Stimulated activated CD4-positive, alpha-beta T cell treated with anti-CD3 and anti-CD28 coated beads, Interleukin-2, amount 100 ng/mL, for 48 hours (primary cell): Measurements from ENCODE around the gene POU2AF1.
A peak's percentile ranks its signal among the peaks of the same experiment; 100 is the strongest.

Experiments
- DNase-seq, 2 donors: peaks; one replicate each; pipeline ENCODE4 v3.0.0-alpha.2; 2020

POU2AF1 gene, protein sequence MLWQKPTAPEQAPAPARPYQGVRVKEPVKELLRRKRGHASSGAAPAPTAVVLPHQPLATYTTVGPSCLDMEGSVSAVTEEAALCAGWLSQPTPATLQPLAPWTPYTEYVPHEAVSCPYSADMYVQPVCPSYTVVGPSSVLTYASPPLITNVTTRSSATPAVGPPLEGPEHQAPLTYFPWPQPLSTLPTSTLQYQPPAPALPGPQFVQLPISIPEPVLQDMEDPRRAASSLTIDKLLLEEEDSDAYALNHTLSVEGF

DNA sequence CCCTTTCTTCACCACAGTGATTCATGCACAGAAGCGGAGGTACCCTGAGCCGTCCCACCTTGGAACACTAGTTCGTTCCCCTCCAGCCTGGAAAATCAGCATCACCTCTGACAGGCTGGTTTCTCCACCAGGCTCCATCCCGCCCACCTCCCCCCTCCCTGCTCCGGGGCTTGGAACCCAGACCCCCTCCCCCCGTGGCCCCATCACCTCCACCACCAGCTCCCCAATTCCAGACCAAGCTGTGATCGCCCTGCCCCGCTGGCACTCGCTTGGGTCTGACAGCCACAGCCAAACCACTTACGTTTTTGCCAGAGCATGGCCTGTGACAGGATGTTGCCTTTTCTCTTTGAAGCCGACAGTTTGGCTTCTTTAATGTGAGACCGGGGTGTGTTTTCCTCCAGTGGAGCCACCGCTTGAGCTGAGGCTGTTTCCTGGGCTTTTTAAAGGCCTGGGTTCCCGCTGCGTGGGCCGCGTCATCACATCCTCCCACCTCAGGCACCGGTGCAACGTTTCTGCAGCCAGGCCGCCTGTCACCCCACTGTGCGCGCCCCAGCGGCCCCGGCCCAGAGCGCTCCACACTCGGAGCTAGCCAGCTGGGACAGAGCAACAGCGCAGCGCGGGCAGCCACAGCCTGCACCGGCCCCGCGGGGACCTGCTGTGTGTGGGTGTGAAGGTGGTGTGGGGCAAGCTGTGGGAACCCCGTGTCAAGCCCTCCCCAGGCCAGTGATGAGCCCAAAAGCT, at the start of gene POU2AF1:
POU2AF1 (minus strand) TSS at position 415 of the 741 bp plus-strand sequence; CDS start at position 317, 98 bp downstream.
- DNase-seq, result peak; percentile 62 to 63

- no peak for DNase-seq
Measured at GRCh38 chr11:111428113-111428876, 49.2 kb upstream of the POU2AF1 start.

- DNase-seq, result no peak
Measured at GRCh38 chr11:111427471-111427912, 48.4 kb upstream of the POU2AF1 start.

DNA sequence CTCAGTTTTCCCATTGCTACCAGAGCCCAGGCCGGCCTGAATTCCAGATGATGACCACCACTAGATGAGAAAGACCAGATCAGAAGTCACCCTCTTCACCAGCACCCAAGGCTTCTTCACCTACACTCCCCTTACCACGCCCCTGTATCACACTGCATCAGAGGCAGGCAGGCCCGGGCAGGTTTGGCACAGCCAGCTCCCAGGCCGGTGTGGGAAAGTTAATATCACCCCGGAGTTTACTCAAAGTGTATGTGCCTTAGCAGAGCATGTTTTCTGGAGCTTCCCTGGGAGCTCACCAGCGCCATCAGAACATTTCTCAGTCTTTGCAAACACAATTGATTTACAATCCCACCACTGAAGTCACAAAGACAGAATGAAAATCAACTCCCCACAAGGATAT, 47.5 kb upstream of the POU2AF1 start:
- no peak for DNase-seq

GRCh38 chr11:111423250-111423615, 44.2 kb upstream of the POU2AF1 start:
- DNase-seq, result no peak

DNA sequence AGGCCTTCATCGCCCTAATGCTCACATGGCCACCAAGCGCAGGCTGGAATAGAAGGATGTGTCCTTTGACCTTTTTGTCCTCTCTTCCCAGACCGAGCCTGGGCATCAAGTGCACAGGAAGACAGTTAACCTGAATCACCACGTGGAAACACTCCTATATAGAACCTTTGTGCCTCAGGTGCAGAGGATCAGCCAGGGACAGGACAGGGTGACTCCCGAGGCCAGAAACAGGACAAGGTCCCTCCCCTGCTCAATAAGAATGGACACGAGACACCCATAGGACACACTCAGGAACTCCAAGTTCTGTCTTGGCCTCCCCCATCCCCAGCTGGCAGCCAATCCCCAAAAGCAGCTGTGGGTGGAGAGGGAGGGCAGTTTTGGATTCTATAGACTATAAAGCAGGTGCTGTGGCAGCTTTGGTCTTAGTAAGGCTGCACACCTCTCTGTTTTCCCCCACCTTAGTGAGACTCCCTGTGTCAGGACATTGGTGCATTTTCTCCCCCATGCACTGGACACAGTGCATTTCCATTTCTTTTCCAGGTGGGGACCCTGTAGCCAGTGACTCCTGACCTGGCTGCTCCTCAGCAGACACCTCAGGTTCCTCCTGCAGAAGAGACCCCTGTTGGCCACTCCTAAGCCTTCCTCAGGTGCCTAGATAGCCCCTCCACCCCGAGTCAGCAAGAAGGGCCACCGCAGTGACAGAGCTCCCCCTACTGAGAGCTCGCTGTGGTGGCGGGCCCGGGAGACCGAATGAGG, 43.6 kb upstream of the POU2AF1 start:
- DNase-seq, result peak; percentile 50 to 58

- no peak for DNase-seq
Measured at GRCh38 chr11:111421251-111421650, 42.2 kb upstream of the POU2AF1 start.

GRCh38 chr11:111419641-111420327, 40.7 kb upstream of the POU2AF1 start:
- no peak for DNase-seq

DNA sequence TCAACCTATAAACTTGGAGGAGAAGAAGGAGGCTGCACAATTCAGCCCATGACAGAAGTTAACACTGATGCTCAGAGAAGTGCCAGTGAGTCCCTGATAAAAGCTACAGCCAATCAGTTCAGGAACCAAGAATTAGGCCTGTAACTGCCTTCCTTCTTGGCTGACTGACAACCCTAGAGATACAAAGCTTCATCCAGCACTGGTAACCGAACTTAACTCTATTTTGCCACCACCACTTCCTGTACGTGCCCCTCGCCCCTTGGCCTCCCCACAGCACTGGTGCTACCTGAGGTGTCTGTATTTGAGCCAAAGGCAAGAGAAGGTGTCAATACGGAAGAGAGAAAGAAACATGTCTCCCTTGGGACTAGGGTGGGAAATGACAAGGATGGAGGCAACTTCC, 40.1 kb upstream of the POU2AF1 start:
- DNase-seq, result no peak

DNA sequence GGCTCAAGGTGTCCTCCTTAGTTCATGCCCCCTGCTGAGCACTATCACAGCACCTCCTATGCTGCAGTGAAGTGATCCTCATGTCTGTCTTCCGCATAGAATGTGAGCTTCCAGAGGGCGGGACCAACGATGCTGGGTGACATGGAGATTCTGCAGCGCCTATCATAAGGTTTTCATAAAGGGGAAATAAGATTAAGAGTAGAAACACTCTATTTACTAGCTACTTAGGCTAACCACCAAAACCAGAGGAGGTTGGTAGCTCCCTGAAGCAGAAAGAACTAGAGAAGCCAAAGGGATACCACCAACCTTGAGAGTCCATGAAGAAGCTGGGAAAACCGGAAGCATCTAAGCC, 39.3 kb upstream of the POU2AF1 start:
- no peak for DNase-seq

DNA sequence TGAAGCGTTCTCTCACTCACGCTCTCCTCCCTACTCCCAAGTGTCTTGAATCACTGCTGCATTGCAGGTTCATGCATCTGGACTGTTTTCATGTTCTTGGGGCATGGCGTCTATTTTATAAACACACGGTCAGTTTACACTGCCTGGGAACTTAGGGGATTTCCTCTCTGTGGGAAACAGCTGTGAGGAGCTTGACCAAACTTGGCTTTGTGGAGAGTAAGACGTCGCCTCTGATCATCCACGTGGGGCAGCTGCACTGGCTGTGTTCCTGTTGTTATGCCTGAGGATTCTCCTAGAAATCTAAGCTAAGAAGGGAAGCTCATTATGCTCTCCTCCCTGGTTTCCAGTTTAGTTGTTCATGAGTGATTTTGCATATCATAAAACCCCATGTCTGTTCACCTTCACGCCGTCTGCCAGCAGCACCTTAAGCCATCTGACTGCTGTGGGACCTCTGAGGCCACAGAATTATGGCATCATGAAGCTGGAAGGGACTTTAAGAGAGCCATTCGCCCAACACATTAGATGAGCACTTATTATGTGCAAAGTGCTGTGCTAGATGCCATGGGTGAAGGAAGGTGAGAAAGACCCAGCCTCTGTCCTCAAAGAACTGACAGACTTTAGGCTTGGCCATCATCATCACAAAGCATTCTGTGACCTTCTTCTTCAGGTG, 38.8 kb upstream of the POU2AF1 start:
- no peak for DNase-seq

GRCh38 chr11:111417011-111417765, 38.1 kb upstream of the POU2AF1 start:
- no peak for DNase-seq

DNA sequence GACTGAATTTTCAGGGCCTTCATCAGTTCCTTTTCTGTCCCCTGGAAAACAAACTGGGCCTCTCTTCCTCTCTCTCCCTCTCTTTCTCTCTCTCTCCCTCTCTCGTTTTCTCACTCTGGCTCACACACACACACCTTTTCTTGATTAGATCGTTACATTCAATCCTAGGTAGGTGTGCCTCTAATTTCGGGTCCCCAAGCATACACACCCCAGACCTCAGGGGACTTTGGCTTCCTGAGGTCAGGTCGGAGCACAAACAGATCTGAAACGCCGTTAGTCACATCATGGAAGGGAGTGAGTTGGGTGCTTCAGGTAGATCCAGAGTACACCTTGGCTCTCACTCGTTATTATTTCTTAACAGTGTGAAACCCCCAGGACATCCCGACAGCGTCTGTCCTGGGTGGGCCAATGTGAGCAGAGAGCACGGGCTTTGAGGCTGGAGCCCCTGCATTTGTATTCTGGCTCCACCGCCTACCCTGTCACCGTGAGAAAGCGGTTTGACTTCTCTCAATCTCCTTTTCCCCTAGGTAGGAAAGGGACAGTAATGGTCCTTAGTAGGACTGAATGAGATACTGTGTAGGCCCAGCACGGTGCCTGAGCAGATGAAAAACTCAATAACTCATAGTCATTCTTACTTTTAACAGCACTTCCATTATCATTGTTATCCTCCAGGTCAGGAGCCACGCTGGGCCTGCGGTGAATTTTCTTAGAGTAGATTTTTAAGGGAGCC, 37.3 kb upstream of the POU2AF1 start:
- DNase-seq, result no peak

- DNase-seq, result no peak
Measured at GRCh38 chr11:111414936-111415335, 35.9 kb upstream of the POU2AF1 start.

GRCh38 chr11:111414267-111414931, 35.3 kb upstream of the POU2AF1 start:
- no peak for DNase-seq

- peak in 1 of 2 donors; percentile 32 for DNase-seq
Measured at GRCh38 chr11:111413849-111414248, 34.8 kb upstream of the POU2AF1 start.

- DNase-seq, result no peak
Measured at GRCh38 chr11:111412293-111412692, 33.2 kb upstream of the POU2AF1 start.

- no peak for DNase-seq
Measured at GRCh38 chr11:111411456-111411855, 32.4 kb upstream of the POU2AF1 start.

GRCh38 chr11:111410951-111411350, 31.9 kb upstream of the POU2AF1 start:
- DNase-seq, result no peak

DNA sequence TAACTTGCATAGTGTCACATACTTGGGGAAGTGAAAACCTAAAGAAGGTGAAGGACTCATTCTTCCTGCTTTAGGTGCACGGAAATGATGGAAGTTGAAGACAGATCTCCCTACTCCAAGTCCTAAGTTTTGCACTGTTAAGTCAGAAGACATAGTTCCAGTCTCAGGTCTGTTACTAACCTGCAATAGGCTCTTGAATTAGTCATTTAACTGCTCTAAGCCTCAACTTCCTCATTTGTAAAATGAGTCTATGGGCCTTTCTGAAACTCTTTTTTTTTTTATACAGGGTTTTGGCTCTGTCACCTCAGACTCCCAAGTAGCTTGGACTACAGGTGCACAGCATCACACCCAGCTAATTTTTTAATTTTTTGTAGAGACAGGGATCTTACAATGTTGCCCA, 30.8 kb upstream of the POU2AF1 start:
- DNase-seq, result no peak
